GM18951 (cell line): ENCODE results near the gene KCNC1.

Experiments used
- POLR2A ChIP-seq: IDR thresholded peaks from 4 replicates; pipeline ENCODE4 v1.6.1; 2011; ENCODE audit warnings: mild to moderate bottlenecking; ENCODE audit not compliant: insufficient read length, insufficient read depth; ENCODE audit errors: extremely low read depth
- in situ Hi-C: fragments of 300-500 bp; cut with MboI; formaldehyde crosslinking; loops from one replicate; pipeline ENCODE4 v1.12.0; 2022; ENCODE audit warnings: low sequenced_read_pairs, mixed read lengths, inconsistent platforms; ENCODE audit not compliant: unreplicated experiment

KCNC1 gene

DNA sequence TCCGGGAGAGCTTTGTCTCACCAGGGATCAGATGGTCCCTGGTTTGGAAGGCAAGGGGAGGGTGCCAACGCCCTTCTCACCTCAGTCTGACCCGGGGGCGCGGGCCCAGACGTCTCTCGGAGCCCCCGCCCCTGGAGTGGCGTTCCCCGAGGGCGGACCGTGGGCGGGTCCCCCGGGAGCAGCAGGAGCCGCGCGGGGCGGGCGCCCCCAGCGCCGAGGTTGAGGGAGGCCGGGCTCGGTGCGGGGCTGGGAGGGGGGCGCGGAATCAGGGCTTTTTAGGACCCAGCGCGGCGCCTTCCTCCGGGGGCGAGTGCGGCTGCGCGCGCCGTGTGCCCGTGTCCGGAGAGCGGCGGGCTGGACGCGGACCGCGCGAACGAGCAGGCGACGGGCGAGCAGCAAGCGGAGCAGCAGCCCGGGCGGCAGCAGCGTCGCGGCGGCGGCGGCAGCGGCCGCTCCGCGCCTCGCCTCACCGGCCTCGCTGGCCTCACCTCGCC is at the start of gene KCNC1:
KCNC1 (plus strand) TSS at position 364 of the 494 bp plus-strand sequence. CDS start 1,222 bp downstream, outside the sequence.
- in situ Hi-C loops: no loop called here
- no peak for TF ChIP-seq POLR2A

DNA sequence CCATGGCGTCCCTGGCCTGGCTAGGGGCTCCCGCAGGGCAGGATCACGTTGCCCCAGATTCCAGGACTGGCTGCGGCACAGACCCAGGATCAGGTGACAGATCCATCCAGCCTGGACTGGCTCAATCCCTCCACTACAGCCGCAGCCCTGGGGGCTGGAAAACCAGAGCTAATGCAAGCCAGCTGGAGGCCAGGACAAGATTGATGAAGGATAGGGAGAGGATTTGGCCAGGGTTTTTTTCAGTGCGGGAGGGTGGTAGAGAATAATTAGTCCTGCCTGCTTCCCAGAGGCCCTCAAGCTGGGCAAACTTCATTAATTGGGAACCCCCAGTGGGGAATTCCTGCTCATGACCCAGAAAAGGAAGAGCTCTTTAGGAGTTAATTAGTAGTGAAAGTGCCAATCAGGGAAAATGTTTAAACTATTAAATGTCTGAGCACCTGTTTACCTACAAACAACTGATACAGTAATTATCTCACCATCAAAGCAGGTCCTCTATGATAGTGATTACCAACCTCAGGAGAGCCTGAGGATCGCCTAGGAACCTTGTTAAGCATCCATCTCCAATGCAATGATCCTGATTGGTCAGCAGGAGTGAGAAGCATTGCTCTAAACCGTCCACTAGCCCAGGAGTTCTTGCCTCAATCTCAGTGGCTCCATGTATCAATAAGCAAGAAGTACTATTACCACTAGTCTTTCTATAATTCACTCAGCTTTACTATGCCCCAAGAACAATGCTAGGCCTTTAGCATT is 48.2 kb upstream of the KCNC1 start:
- in situ Hi-C loops: no loop called here
- no peak for TF ChIP-seq POLR2A

DNA sequence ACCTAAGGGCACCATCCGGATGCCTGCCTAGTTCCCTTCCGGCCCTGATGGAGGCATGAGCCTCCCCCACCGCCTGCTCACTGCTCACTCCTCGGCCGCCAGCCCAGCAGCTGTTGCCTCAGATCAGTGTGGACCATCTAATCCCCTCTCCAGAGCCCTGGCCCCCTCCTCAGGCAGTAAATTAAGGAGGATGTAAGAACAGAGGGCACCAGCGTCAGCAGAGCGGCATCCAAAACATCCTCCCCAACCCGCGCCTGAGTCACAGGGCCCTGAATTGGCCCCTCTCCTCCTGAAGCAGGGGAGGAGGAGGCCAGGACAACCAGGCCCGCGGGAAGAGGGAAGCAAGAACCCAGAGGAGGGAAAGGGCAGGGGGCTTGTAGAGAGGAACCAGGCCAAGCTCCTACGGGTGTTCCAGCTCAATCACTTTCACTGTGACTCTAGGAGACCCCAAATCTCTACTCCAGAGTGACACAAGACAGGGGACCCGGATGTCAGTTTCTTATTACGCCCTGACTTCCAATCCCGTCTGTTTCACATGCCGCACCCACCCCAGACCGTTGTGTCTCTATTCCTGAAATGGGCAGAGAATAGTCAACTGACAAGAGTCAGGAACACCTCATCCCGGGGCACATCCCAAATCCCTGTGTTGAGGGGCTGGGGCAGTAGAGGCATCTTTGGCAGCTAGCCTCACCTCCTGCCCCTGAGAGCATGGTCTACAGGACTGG is 46.5 kb upstream of the KCNC1 start:
- TF ChIP-seq POLR2A: no peak
- in situ Hi-C loops: no loop called here

DNA sequence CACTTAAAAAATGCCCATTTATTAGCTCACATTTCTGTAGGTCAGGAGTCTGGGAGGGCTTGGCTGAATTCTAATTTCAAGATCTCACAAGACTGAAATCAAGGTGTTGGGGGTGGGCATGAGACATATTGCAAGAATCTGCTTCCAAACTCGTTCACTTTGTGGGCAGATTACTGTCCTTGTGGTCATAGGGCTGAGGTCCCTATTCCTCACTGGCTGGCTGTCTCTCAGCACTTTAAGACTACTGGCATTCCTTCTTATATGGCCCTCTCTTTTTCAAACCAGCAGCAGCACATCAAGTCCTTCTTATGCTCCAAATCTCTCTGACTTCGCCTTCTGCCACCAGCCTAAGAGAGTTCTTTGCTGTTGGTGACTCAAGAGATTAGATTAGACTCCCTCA is 43.0 kb upstream of the KCNC1 start:
- in situ Hi-C loops: no loop called here
- TF ChIP-seq POLR2A: no peak

DNA sequence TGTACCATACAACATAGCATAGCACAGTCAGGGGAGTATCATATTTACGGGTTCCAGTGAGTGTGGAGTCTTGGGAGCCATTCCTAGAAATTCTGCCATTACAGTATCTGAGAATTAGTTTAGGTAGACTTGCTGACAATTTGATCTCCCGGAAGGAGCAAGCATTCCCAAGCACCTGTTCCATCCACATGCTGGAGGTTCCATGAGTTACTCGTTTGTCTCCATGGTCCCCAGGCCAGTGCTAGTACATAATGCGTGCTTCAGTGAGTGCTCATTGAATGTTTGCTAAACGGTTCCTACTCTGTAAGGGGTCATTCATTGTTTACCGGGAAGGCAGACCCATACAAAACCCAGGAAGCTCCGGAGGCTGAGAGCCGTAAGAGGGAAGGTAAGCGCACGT is 42.6 kb upstream of the KCNC1 start:
- in situ Hi-C loops: no loop called here
- no peak for TF ChIP-seq POLR2A

DNA sequence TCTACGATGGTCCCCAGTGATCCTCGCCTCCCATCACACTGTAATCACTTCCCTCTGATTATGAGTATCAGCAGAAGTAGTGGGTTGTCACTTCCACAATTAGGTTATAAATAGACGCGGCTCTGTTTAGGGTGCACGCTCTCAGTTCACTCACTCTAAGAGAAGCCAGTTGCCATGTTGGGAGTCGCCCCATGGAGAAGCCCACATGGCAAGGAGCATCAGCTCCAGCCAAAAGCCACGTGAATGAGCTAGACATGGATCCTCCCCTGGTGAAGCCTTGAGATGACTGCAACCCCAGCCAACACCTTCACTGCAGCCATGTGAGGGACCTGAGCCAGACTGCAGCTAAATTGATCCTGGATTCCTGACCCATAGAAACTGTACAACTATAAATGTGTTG is 41.6 kb upstream of the KCNC1 start:
- in situ Hi-C loops: no loop called here
- no peak for TF ChIP-seq POLR2A

DNA sequence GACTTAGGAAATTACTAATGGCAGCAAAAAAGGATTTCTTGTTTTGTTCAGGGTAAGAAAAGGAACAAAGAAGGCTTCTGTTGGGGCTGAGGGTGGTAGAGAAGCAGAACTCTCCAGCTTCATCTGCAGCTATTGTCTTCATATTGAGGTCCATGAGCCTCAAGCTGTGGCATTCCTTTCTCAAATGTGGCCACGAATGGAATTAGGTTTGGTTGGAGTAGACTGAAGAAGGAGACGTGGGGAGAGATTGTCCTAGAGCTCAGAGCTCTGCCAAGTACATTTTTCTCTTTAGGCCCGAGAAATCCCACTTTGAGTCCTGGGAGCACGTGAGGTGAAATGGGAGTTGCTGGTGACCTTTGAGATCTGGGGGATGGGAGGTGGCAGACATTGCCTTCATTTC is 41.0 kb upstream of the KCNC1 start:
- TF ChIP-seq POLR2A: no peak
- in situ Hi-C loops: no loop called here

DNA sequence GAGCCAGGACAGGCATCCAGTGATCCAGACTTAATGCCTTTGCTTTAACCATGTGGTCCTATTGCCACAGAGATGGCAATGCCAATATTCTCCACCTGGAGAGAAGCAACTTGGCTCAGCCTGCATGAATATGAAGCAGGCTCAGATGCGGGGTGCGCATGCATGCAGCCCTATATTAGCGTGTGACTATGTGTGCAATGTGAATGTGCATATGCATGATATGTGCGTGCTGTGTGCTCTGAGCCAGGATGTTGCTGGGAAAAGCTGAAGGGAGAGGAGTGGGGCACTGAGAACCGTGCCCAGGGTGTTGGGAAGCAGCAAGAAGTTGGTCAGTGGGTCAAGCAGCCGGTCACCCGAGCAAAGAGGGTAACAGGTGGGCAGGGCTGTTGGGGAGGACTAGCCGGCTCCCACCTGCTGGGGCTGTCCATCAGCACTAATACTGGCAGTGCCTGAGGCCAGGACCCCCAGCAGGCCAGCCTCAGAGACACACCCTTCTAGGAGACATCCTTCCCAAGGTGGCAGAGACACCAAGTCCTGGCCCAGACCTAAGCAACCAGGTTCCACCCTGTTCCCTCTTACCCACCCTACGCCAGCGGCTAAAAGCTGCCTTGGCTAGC is 40.0 kb upstream of the KCNC1 start:
- in situ Hi-C loops: no loop called here
- no peak for TF ChIP-seq POLR2A

DNA sequence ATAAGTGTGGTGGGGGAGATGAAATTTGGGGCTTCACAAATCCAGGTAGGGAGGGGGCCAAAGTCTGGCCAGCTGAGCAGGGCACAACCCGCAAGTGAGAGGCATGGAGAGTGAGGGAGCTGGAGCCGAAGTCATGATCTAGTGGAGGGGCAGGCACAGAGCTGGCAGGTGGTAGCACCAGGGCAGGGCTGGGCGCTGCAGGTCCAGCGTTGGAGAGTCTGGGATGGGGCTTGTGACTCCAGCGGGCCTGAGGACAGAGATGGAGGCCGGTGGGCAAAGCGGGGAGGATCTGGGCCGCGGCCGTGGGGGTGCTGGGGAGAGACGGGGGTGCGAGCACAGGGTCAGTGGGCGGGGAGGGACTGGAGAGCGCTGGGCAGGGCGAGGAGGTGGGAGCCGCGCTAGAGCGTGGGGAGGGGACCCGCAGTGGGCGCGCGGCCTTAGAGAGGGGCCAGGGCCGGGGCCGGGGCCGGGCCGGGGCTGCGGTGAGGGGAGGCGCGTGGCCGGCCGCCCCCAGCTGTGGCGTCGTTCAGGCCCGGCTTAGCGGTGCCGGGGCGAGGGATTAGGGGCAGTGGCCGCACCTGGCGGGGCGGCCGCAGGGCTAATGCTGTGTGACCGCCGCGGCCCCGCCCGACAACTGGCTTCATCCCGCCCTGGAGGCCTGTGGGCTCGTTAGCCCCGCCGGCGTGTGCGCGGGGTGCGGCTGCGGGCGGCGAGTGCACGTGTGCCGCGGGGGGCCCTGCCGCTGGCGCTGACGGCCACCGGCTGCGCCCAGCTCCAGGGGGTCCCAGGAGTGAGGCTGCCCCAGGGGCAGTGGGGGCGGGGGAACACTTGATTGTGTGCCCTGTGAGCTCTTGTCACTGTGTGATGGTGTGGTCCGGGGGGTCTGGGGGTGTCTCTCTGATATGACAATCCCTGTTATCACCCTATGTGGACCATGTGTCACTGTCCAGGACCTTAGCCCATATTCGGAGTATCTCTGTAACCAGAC is 38.8 kb upstream of the KCNC1 start:
- no peak for TF ChIP-seq POLR2A
- in situ Hi-C loops: no loop called here

DNA sequence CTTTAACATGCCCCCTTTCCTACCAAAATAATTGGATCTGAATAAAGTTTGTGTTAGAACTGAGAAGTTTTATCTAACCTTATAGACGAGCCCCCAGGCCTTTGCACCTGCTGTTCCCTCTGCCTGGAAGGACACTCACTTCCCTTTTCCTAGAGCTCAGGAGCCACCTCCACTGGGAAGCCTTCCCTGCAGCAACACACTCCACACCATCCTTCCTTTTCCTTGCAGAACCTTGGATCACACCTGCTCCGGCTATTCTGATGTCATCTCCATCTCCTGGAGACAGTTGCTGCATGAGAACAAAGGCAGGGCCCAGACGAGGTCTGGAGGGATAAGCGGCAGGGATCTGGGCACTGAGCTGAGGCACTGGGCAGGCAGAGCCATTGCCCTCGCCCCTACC is 37.8 kb upstream of the KCNC1 start:
- no peak for TF ChIP-seq POLR2A
- in situ Hi-C loops: no loop called here

DNA sequence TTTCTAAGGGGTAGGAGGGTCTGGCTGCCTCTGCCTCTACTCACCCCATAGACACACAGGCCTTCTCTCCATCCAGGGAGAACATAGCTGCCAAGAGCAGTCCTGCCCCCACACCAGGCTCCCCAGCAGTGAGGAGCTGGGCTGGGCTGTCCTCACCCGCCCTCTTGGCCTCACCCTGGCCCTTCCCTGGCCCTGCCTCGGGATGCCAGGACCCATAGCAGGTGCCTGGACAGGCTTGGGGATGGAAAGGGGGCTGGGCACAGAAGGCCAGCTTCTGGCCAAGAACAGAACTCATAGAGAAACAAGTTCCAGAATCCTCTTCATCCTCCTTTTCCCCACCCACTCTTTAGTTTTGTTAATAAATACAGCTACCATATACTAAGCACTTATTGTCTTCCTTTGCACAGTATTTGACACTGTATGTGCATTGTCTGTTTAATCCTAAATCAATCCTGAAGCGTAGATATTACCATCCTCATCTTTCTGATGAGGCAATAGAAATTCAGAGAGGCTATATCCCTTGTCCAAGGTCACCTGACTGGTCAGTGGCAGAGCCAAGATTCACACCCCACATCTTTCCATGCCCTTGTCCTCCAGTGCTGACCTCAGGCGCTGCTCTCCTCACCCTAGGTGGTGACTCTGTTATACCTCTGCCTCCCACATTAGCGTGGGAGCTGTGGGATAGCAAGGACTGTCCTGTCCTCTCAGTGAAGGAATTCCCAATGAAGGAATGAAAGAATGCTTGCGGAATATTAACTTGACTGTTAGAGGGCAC is 37.2 kb upstream of the KCNC1 start:
- in situ Hi-C loops: no loop called here
- TF ChIP-seq POLR2A: no peak
